Brain pericyte (primary cell): ENCODE data around the gene ERLEC1.
A peak's percentile ranks its signal among the peaks of the same experiment; 100 is the strongest.
"Not testable (repeated sequence)": the region's sequence is repeated elsewhere in the genome, so short reads cannot be mapped to it uniquely, and the experiment has no call there.

Experiments used
- DNase-seq: peaks from one replicate; pipeline ENCODE4 v3.0.0-alpha.2; 2012; ENCODE audit warnings: low read depth, low spot score

ERLEC1 gene, protein sequence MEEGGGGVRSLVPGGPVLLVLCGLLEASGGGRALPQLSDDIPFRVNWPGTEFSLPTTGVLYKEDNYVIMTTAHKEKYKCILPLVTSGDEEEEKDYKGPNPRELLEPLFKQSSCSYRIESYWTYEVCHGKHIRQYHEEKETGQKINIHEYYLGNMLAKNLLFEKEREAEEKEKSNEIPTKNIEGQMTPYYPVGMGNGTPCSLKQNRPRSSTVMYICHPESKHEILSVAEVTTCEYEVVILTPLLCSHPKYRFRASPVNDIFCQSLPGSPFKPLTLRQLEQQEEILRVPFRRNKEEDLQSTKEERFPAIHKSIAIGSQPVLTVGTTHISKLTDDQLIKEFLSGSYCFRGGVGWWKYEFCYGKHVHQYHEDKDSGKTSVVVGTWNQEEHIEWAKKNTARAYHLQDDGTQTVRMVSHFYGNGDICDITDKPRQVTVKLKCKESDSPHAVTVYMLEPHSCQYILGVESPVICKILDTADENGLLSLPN

DNA sequence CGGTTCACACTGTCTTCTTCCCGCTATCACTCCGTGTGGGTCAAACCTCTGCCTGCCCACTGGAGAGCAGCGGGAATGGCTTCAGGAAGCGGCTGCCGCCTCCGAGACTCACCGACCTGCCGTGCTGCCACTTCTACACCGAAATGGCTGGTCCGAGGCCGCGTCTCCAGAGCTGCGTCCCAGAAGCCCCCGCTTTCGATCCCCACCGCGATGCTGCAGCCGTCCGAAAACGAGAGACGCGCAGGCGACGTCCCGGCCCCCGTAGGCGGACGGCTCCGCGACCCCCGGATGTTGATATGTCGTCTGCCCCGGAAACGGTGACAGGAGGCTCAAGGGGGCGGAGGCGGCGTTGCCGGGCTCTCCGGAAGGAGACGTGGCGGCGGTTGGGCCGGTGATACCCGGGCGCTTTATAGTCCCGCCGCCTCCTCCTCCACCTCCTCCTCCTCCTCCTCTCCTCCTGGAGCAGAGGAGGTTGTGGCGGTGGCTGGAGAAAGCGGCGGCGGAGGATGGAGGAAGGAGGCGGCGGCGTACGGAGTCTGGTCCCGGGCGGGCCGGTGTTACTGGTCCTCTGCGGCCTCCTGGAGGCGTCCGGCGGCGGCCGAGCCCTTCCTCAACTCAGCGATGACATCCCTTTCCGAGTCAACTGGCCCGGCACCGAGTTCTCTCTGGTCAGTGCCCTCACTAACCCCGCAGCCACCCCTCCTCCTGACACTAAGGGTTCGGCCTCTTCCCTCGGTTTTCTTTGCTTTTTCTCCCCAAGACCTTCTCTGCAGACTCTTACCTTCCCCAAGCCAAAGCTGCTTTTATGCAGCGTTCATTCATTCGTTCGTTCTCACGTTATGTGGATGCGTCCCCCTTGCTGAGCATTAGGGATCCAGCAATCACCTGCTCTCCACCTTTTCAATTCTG lies at the start of gene ERLEC1, which contains the start of gene ASB3:
ERLEC1 (plus strand) TSS at position 340 of the 909 bp plus-strand sequence; CDS start at position 507, 167 bp downstream.
ASB3 (minus strand) TSS at position 249 of the 909 bp plus-strand sequence. CDS start 21,381 bp downstream, outside the sequence.
- DNase-seq = peak; percentile 57

DNA sequence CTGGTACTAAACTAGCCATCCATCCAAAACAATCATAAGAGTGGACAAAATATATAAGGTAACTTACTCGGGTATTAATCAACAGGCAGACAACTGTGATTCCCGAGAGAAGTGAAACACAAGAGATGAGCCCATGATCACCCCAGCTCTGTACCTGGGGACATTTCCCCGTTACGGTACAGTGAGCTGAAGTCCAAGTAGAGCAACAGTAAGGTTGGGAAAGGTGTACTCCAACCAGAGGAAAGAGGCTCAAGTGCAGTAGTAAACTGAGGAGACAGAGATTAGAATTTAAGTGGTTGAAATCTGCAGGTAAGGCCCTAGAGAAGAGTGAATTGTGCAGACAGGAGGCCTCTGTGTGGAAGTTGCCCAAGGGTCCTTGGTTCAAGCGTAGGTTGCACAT lies 49.8 kb upstream of the ERLEC1 start:
- DNase-seq = no peak

DNA sequence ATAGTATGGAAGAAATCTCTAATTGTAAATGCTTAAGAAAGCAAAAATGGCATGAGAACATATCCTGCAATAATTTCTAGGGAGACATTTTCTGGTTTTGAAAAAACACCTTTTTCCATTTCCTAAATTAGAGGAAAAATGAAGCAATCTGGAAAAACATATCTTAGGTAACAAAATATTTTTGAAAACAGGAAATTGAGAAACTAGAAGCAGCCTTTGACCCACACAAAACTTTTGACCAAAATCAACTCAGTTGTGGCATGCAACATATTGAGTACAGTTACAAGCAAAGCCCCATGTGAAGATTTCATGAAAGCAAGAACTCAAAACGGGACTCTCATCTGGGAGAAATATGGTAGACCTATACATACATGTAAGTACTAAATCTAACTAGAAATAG lies 47.8 kb upstream of the ERLEC1 start:
- no peak for DNase-seq

DNA sequence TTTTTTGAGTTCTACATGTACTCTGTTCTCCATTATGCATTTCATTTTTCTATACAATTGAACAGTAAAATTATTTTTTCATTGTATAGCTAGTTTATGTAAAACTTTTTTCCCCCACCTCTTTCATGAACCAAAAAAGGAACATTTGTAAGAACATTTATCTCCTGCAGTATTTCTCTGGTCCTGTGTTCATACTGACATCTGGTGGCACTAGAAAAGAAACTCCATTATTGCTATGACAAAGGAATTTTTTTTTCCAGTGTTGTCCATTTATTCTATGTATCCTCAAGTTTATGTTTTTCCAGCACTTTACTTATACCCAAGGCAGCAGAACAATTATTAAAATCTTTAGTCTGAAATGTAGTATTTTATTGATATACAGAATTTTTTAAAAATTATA lies 46.7 kb upstream of the ERLEC1 start:
- DNase-seq = no peak

DNA sequence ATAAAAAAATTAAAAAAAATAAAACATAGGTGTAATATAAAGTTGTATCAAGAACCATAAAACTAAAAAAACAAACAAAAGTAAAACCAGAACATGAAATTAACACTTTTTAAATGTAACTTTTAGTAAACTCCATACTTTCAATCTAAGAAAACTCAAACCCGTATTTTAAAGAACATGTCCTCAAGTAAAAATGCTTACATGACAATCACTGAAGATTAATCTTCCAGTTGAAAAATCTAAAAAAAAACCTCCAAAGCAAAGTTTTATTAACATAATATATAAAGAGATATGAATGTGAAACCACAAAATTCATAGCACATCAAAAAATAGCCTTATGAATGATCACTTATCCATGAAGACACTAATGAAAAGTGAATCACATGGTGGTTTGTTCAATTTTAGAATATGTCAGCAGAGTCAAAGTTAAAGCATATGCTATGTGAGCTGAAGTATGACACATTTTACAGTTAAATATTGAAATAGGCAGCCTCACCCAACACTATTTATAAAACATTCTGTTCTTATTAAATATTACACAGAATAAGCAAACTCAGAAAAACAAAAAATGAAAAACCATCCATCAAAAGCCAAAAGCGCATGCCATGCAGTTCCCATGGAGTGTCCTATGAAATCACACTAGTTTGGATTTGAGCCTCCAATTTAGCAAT lies 42.3 kb upstream of the ERLEC1 start:
- no peak for DNase-seq

DNA sequence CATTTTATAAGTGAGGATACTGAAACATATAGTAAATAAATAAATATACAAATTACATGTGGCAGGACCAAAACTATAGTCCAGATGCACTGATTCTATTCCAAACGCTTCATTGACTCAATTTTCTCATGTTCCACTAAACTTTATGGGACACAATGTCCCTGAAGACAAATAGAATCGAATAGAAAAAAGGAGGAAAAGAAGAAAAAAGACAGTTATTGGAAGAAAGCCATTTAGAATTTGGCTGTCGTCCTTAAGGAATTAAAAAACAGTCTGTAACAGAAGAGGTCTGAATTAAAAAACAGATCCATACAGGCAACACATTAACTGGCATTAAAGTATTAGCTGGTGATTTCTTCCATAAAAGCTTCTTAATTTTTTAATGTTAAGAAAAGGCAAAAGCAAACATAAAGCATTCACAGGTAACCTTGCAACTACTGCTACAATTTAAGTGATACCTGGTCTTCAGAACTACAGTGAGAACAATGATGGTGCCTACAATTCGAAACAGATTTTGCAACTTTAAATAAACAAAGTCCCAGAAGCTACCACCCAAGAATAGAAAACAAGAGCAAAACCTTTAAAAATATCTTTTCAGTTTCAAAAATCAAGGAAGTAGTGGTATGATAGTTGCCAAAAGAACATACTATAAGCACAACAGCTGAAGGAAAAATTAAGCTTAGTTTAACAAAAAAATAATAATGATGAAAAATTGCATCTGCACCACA lies 36.6 kb upstream of the ERLEC1 start:
- no peak for DNase-seq

DNA sequence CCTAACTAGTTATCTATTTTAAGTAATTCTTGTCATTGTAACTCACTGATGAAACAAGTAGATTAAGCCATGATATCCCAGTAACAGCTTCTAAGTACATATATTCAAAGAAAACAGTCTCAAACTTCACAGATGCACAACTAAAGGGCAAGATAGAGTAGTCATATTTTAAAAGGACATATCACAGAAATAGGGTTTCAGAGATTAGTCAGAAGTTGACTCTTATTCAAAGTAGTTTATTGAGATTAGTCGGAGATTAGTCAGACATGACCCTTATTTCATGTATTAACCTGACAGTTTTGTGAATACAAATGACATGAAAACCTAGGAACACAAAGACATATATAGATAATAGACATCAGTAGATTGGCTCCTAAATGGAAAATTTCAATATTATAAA lies 35.1 kb upstream of the ERLEC1 start:
- no peak for DNase-seq

DNA sequence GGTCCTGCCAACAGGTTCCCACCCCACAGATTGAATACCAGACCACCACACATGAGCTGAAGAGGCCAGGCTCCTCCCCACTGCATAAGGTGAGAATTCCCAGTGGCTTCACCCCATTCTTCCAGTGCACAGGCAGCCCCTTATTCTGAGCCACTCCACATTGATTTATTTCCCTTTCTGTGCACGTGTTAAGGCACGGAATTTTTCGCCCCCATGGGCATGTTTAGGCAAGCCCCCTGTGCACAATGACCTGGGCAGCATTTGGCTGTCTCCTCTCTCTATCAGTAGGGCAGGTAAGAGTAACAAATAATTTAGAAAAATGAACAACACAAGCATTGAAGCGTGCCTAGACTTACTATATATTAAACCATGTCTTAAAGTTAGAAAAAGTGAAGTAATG lies 34.5 kb upstream of the ERLEC1 start:
- no peak for DNase-seq

DNA sequence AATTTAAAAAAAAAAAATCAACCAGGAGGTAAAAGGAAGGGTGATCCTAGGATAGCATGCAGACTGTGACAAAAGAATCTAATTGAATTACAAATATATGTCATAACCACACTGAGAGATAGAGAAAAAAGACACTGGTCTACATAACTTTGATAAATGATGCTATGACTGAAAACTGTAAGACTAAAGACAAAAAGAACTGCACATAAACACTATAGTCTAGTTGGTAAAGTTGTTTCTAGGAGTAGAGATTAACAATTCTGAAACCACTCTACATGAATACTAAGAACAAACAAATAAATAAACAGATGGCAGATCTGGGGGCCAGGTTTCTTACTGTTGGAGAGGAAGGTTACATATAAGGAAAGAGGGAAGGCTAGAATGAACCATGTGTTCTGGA lies 33.8 kb upstream of the ERLEC1 start:
- no peak for DNase-seq

DNA sequence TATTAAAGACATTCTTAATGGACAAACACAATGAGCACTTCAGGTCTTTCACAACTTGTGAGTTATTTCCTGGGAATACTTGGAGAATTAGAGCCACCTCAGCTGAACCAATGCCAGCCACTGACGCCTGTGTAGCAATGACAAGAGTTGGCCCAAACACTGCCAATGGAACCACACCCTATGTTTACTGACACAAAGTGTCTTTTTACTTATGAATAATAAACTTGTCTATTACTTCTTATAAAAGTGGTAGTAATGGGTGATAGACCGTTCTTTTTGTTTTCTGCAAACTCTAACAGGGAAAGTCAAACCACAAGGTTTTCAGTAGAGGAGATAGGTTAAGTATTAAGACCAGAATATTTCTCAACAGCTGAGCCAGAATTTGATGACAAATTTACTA lies 31.7 kb upstream of the ERLEC1 start:
- no peak for DNase-seq

DNA sequence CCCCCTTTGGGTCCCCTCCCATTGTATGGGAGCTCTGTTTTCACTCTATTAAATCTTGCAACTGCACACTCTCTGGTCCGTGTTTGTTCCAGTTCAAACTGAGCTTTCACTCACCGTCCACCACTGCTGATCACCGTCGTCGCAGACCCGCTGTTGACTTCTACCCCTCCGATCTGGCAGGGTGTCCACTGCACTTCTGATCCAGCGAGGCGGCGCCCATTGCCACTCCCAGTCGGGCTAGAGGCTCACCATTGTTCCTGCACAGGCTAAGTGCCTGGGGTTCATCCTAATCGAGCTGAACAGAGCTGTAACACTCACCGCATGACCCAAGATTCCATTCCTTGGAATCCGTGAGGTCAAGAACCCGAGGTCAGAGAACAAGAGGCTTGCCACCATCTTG lies 30.2 kb upstream of the ERLEC1 start:
- no peak for DNase-seq

DNA sequence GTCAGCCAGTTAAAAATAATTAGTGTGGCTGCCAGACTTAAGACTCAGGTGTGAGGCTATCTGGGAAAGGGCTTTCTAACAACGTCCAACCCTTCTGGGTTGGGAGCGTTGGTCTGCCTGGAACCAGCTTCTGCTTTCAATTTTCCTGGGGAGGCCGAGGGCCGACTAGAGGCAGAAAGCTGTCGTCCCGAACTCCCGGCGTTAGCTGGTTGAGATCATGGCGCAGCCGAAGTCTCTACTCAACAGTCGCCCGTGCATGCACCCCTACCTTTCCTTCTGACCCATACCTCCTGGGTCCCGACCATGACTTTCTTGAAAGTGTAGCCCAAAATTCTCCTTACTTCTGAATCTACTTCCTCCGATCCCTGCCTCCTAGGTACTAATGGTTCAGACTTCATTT lies 29.6 kb upstream of the ERLEC1 start:
- DNase-seq = not testable (repeated sequence)

DNA sequence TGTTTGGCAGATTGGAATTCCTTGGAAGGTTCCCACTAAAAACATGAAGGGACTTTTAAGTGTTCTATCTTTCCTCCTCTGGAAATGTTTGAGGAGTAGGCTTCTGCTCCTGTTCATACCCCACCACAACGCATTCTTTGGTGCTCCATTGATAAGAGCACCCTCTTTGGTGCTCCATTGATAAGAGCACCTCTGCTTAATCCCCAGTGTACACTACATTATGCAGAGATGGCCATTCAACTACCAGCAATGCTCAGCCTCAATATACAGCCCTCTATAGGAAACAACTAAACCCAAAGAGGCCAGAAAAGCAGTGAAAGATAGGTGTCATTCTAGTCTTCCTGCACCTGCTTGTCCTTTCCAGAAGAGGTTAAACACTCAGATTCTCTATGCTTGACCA lies 21.1 kb upstream of the ERLEC1 start:
- no peak for DNase-seq

DNA sequence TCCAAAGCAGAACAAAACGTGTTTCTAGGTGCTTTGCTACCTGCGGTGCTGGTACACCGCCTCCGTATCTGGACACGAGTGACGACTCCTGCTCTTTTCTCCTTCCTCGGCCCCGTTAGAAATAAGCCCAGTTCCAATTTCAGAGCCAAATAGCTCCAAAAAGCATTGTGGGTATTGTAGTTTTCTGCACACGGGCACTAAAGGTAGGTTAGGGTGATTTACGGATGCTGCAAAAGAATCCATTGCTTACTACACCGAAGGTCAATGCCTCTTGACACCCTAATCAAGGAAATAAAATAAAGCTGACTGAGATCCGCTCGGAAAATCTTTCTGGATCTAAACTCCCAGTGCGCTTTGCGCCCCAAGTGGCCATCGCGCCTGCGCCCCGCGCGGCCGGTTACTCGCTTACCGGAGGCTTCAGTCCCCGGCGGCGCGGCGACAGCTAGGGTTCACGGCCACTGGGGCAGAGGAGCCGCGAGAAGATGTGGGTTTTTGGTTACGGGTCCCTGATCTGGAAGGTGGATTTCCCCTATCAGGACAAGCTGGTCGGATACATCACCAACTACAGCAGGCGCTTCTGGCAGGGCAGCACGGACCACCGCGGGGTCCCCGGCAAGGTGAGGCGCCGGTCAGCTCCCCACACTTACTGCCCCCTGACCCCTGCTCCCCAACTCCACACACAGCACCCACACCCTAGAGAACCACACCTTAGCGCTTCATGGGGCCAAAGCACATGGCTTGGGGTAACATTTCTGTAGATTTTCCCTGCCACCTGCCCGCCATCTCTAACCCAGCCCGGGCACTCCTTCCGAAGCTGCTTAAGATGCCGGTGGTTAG lies 19.2 kb upstream of the ERLEC1 start, which contains the start of gene CHAC2:
CHAC2 (plus strand) TSS at position 400 of the 837 bp plus-strand sequence; CDS start at position 483, 83 bp downstream.
- peak; percentile 48 for DNase-seq

DNA sequence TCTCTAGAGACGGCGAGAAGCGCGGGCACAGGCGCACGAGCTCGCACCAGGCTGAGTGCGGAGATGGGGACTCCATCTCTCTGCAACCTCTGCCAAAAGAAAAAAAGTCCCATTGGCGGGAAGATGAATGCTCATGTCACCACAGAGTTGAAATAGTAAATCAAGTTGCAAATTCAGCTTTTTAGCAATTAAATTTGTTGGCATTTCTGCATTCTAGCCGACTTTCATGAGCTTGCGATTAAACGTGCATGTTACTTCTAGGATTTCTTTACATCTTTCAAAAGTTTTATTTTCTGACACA lies 18.7 kb upstream of the ERLEC1 start:
- no peak for DNase-seq

DNA sequence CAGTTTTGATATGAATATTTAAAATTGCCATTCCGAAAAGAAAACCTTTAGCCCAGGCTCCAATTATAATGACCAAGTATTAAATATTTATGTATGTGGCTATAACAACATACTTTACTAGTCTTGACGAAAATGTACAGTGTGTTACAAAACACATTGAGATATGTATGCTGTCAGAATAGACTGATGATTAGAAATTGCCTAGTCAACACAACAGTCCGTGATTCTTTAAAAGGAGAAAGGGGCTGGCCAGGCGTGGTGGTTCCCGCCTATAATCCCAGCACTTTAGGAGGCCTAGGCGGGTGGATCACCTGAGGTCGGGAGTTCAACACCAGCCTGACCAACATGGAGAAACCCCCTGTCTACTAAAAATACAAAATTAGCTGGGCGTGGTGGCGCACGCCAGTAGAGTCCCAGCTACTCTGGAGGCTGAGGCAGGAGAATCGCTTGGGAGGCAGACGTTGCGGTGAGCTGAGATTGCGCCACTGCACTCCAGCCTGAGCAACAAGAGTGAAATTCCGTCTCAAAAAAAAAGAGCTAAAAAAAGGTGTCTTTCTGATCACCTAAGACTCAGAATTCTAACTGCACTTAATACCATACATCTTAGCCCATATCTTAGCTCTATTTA lies 17.4 kb upstream of the ERLEC1 start:
- no peak for DNase-seq

DNA sequence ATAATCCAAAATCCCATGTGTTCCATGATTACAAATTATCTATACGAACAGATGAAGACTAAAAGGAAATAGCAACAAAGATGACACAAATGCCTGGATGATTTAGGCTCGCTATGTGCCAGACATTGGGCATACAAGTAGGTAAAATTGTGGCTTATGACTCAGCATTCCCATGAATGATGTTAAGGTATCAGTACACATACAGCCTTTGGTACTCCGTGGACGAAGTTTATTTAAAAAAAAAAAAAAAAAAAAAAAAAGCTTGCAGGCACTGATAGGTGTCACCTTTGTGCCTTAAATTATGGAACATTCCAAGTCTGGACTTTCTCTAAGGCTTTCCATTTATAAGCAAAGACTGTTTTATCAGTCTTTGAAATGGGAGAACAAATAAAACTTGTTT lies 16.6 kb upstream of the ERLEC1 start:
- DNase-seq = no peak

DNA sequence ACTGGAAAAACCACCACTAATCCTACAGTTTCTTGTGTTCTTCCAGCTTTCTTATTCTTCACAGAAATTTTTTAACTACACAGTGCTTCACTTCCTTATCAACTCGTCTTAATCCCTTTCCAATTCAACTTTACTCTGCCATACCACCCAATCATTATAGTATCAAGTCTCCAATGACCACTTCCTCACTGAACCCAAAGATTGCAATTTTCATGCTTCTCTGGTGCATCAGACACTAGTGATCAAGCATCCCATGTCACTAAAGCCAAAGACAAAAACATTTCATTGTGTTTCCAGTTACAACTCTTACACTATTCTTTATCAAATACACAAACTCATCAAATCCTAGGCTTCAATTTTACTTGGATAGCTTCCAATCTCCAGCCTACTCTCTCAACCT lies 9.7 kb upstream of the ERLEC1 start:
- DNase-seq = no peak

DNA sequence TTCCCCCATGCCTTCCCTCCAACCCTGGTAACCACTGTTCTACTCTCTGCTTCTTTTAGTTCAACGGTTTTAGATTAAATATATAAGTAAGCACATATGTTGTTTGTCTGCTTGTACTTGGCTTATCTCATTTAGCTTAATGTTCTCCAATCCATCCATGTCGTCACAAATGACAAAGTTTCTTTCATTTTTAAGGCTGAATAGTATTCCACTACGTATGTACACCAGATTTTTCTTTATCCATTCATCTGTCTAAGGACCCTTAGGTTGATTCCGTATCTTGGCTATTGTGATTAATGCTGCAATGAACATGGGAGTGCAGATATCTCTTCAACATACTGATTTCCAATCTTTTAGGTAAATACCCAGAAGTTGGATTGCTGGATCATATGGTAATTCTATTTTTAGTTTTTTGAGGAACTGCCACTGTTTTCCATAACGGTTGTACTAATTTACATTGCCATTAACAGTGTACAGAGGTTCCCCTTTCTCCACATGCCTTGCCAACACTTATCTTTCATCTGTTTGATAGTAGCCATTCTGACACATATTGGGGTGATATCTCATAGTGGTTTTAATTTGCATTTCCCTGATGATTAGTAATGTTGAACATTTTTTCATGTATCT lies 8.2 kb upstream of the ERLEC1 start:
- DNase-seq = no peak
